NCI-H146 (cell line): ENCODE results near the gene SLC4A1AP.
"Not testable (repeated sequence)": the region's sequence is repeated elsewhere in the genome, so short reads cannot be mapped to it uniquely, and the experiment has no call there.

Source experiments
- DNase-seq: peaks from one replicate; lab custom pipeline; 2025; lab: John Stamatoyannopoulos, UW

SLC4A1AP gene

GRCh38 chr2:27652790-27653189, 10.9 kb upstream of the SLC4A1AP start:
- no peak for DNase-seq

GRCh38 chr2:27653397-27653796, 10.3 kb upstream of the SLC4A1AP start:
- no peak for DNase-seq

- DNase-seq, result no peak
These were observed 8.3 kb upstream of the SLC4A1AP start for GRCh38 chr2:27655155-27655951.

- no peak for DNase-seq
These were observed 2.3 kb upstream of the SLC4A1AP start for GRCh38 chr2:27661371-27661770.

GRCh38 chr2:27664154-27664574, 475 bp downstream of the SLC4A1AP start:
- DNase-seq, result peak; percentile 31

- DNase-seq, result no peak
These were observed 1.1 kb downstream of the SLC4A1AP start for GRCh38 chr2:27664622-27665363.

GRCh38 chr2:27667446-27667845, 3.8 kb downstream of the SLC4A1AP start:
- no peak for DNase-seq

- no peak for DNase-seq
These were observed 7.5 kb downstream of the SLC4A1AP start for GRCh38 chr2:27671235-27671634.

- DNase-seq, result no peak
These were observed 9.2 kb downstream of the SLC4A1AP start for GRCh38 chr2:27672723-27673486.

- no peak for DNase-seq
These were observed 16.9 kb downstream of the SLC4A1AP start for GRCh38 chr2:27680571-27680970.

- no peak for DNase-seq
These were observed 18.2 kb downstream of the SLC4A1AP start for GRCh38 chr2:27681841-27682240.

GRCh38 chr2:27682334-27682771, 18.7 kb downstream of the SLC4A1AP start:
- DNase-seq, result not testable (repeated sequence)

GRCh38 chr2:27683390-27684071, 19.8 kb downstream of the SLC4A1AP start:
- DNase-seq, result peak; percentile 84

- not testable (repeated sequence) for DNase-seq
These were observed 21.3 kb downstream of the SLC4A1AP start for GRCh38 chr2:27685006-27685405.

- DNase-seq, result no peak
These were observed 21.9 kb downstream of the SLC4A1AP start for GRCh38 chr2:27685577-27685976.

GRCh38 chr2:27687232-27687631, 23.5 kb downstream of the SLC4A1AP start:
- no peak for DNase-seq

- no peak for DNase-seq
These were observed 25.7 kb downstream of the SLC4A1AP start for GRCh38 chr2:27689424-27689823.

GRCh38 chr2:27690052-27690451, 26.4 kb downstream of the SLC4A1AP start:
- DNase-seq, result no peak

GRCh38 chr2:27697660-27698059, 34.0 kb downstream of the SLC4A1AP start:
- no peak for DNase-seq

- no peak for DNase-seq
These were observed 38.0 kb downstream of the SLC4A1AP start for GRCh38 chr2:27701676-27702075.

- no peak for DNase-seq
These were observed 38.6 kb downstream of the SLC4A1AP start for GRCh38 chr2:27702302-27702701.
